Activated CD8-positive, alpha-beta memory T cell treated with anti-CD3 and anti-CD28 coated beads for 1 hour (primary cell): Measurements from ENCODE around the gene TEX29.

Experiments used
- DNase-seq, 2 donors: peaks; one replicate each; pipeline ENCODE4 v3.0.0-alpha.2; 2020; ENCODE audit warnings: low read depth in 1 of 2; ENCODE audit errors: extremely low read depth in 1 of 2

Gene TEX29

GRCh38 chr13:111319998-111320911 is at the start of gene TEX29:
TSS of gene TEX29 (plus strand) at chr13:111320642. CDS start at chr13:111320891, 249 bp downstream.
- no peak for DNase-seq

- no peak for DNase-seq
Measured at GRCh38 chr13:111270765-111271698, 49.4 kb upstream of the TEX29 start.

GRCh38 chr13:111272117-111272516 is 48.3 kb upstream of the TEX29 start:
- DNase-seq, result no peak

- no peak for DNase-seq
Measured at GRCh38 chr13:111275382-111275781, 45.1 kb upstream of the TEX29 start.

GRCh38 chr13:111275995-111276618 is 44.3 kb upstream of the TEX29 start:
- no peak for DNase-seq

GRCh38 chr13:111278258-111278657 is 42.2 kb upstream of the TEX29 start:
- no peak for DNase-seq

GRCh38 chr13:111278743-111279652 is 41.4 kb upstream of the TEX29 start:
- no peak for DNase-seq

GRCh38 chr13:111280226-111280625 is 40.2 kb upstream of the TEX29 start:
- no peak for DNase-seq

- no peak for DNase-seq
Measured at GRCh38 chr13:111280681-111281585, 39.5 kb upstream of the TEX29 start.

- no peak for DNase-seq
Measured at GRCh38 chr13:111281751-111282311, 38.6 kb upstream of the TEX29 start.

GRCh38 chr13:111282425-111282824 is 38.0 kb upstream of the TEX29 start:
- no peak for DNase-seq

- DNase-seq, result no peak
Measured at GRCh38 chr13:111282997-111283396, 37.4 kb upstream of the TEX29 start.

- DNase-seq, result no peak
Measured at GRCh38 chr13:111283457-111283856, 37.0 kb upstream of the TEX29 start.

- DNase-seq, result no peak
Measured at GRCh38 chr13:111283991-111284390, 36.5 kb upstream of the TEX29 start.

- no peak for DNase-seq
Measured at GRCh38 chr13:111284565-111284964, 35.9 kb upstream of the TEX29 start.

GRCh38 chr13:111286162-111286561 is 34.3 kb upstream of the TEX29 start:
- DNase-seq, result no peak

- DNase-seq, result no peak
Measured at GRCh38 chr13:111286749-111287148, 33.7 kb upstream of the TEX29 start.

- DNase-seq, result no peak
Measured at GRCh38 chr13:111287201-111287600, 33.2 kb upstream of the TEX29 start.

- no peak for DNase-seq
Measured at GRCh38 chr13:111288276-111288675, 32.2 kb upstream of the TEX29 start.
